HG03060 (cell line): ENCODE results near the gene RAB11FIP4.

ENCODE experiments used
- ATAC-seq: cut with Tn5 transposase; IDR thresholded peaks from one replicate; pipeline ENCODE4 v1.9.1; 2021; ENCODE audit warnings: low read depth, moderate number of reproducible peaks; ENCODE audit not compliant: unreplicated experiment

RAB11FIP4 gene

DNA sequence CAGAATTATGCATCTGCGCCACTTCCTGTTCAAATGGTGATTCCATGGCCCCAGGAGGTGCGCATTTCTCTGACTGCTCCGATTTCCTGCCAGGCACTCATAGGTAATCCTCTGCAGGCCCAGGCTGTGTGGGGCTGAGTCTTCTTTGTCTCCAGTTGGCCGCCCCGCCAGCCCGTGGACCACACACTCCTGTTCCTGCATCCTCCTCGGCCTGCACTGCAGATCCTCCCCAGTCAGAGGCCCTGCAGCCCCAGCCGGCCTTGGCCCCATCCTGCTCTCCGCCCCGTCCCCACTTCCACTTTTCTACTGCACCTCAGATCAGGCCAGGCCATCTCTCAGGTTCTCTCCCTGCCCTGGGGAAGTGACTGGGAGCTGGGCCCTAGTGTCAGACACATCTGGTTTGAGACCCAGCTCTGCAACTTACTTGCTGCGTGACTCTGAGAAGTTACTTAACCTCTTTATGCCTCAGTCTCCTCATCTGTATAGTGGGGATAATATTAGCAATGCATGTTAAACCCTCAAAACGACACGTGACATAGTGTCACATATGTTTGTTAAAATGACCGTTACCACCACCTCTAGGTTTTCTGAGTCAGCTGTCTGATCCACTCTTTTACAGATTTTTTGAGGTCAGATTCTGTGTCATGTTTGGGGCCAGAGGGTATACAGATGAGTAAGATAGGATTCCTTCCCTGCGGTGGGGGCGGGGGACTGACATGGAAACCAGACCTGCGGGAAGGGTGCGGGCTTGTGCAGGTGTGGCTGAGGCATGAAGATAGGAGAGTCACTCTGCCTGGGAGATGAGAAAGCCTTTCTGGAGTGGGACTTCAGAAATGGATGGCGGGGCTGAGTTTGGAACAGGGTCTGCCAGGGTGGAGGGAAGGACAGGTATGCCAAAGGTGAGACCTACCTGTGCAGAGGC, 12.8 kb downstream of the RAB11FIP4 start:
- ATAC-seq: no peak

DNA sequence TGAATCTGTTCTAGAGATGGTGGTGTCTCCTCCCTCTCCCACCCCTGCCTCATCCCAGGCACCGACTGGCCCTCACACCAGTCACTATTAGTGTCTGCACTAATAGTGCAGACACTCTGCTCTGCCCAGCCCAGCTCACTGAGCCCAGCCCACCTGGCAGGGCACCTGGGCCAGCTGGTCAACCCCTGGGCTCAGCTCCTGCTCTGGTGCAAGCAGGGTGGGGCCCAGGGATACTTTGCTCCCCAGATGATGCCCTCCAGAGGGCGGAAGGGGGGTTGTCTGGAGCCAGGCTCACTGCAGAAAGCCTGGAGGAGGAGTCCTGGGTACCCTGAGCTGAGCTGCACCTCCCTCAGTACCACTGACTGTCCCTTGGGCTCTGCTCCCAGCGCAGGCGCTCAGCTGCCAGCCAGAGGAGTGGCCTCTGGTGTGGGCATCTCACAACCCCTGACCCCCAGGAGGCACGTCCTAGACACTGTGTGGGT, 14.5 kb downstream of the RAB11FIP4 start:
- ATAC-seq: no peak

DNA sequence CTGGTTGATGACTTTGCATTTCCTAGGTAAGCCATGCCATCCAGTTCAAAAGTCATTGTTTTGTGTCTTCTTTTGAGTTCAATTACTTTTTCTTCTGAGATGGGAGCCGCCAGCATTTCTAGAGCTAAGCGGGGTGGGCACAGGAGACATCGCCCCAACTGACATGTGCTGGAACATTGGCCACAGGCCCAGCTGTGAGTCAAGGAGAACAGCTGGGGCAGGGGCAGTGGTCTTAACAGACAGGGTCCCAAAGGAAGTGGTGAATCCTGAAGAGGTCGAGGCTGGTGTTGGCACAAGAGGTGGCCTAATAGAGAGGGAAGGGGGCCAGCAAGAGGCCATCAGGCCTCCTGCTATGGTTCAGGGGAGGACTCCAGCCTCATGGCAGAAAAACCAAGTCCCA, 17.1 kb downstream of the RAB11FIP4 start:
- no peak for ATAC-seq

DNA sequence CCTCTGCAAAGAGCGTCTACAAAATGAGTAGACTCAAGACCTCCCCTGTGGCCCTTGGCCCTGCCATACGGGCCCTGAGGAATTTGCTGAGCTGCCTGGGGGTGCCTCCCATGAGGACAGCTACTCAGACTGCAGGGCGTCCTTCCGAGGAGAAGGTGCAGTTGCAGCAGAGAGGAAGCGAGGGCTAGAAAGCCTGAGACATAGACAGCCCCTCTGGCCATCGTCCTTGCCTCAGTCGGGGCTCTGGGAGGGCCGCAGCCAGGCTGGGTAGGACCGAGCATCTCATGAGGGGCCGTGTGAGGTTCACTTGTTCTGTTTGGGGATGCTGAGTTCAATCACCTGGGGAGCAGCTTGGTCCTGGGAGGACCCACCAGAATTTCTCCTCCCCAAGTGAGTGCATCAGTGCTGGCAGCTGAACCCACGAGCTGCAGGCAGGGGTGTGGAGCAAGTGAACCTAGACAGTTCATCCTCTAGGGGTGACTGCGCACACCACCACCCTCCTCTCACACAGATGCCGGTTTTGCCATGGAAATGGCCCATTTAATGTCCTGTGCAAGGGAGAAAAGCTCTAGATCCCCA, 20.3 kb downstream of the RAB11FIP4 start:
- no peak for ATAC-seq

DNA sequence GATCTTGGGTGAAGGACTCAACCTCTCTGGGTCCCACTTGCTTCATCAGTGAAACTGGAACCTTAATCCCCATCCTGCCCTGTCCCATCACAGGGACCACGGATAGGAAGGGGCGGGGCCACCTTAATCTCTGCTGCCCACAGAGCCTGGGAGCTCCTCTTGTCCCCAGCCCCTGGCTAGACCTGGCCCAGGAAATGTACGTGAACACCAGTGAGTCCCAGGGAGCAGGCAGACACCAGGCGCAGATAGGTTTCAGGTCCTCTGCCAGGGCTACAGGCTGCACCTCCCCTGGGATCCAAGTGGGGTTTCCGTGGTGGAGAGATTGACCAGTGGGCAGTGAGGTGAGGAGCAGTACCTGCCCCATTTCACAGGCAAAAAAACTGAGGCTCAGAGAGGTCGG, 21.0 kb downstream of the RAB11FIP4 start:
- no peak for ATAC-seq

DNA sequence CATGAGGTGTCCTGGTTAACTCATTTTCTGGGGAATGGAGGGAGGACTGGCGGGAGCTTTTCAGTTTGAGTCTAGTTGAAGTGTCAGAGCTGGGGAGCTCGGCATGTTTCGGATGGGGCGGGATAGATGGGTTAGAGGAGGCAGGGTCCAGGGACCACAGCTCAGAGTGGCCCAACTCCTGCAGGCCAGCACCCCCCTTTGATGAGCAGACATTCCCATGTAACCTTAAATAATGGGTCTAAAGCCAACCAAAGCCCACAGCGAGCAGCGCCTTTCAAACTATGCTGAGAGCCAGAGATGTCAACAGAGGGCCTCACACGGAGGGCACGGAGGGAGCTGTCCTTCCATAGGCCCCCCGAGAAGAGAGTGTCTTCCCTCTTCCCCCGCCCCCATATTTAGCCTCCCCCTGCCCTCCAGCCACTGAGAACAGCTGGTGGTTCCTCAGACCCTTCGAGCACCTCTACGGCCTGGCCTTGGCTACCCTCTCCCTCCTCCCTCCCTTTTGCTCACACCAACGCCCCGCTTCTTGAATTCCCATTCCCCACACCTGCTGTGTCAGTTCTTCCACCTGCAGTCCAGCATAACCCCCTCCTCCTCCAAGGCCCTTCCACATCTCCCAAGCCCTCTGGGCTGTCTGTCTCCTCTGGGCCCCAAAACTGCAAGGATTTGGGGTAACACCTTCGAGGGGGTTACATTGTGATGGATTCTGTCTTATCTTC, 21.8 kb downstream of the RAB11FIP4 start:
- ATAC-seq: no peak

DNA sequence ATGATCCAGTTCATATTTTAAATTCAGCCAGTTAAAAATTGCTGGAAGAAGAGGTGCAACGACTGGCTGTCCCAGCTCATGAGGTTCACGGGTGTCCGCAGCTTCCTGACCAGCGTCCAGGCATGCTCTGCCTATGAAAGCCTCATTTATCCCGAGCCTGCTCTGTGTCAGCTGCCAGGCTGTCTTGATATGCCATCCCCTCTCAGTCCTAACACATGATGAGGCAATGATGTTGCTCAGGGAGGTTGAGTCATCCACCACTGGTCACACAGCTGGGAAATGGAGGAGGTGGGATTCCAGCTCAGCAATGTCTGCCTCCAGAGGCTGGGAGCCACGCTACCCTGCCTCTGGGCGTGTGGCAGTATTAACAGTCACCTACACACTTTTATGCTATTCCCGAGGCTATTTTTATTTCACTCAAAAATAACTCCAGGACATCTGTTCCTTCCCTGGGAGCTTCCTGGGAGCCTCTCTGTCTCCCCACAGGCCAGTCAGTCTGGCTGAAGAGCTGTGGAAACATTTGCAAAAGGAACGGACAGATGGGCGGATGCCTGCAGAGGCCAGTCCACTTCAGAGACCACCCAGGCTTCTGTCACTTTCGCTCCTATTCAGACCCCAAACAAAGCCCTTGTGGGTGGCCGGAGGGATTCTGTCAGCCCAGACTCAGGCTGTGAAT, 22.5 kb downstream of the RAB11FIP4 start:
- ATAC-seq: no peak

DNA sequence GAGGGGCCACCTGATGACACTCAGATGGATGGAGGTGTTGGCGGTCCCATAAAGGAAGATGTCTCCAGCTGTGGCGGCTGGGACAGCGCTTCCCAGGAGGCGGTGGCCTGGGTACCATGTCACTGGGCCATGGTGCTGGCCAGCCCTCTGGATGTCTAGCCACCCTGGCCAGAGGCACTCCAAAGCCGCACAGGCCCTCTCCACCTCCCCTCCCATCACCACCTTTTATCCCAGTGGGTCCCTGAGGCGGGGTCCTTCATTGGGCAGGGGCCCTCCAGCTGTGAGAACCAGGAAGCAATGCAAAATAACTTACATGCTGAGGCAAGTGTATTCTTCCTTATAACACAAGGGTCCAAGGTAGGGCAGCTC, 23.1 kb downstream of the RAB11FIP4 start:
- no peak for ATAC-seq

DNA sequence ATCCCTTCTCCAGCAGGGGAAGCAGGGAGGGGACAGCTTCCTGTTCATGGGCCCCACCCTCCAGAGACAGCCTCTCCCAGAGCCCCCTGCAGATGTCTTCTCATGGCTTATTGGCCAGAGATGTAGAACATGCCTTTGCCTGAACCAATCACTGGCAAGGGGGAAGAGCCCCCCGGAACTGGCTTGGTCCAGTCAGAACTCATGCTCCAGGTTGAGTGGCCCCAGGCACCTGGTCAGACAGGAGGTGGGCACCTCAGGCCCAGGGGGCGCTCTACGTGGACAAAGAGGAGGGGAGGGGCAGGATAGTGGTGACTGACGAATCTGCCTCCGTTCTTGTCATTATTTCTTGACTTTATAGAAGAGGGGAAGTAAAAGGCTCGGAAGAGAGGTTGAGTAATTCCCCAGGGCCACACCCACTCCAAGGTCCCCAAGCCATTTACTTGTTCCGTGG, 23.6 kb downstream of the RAB11FIP4 start:
- no peak for ATAC-seq

DNA sequence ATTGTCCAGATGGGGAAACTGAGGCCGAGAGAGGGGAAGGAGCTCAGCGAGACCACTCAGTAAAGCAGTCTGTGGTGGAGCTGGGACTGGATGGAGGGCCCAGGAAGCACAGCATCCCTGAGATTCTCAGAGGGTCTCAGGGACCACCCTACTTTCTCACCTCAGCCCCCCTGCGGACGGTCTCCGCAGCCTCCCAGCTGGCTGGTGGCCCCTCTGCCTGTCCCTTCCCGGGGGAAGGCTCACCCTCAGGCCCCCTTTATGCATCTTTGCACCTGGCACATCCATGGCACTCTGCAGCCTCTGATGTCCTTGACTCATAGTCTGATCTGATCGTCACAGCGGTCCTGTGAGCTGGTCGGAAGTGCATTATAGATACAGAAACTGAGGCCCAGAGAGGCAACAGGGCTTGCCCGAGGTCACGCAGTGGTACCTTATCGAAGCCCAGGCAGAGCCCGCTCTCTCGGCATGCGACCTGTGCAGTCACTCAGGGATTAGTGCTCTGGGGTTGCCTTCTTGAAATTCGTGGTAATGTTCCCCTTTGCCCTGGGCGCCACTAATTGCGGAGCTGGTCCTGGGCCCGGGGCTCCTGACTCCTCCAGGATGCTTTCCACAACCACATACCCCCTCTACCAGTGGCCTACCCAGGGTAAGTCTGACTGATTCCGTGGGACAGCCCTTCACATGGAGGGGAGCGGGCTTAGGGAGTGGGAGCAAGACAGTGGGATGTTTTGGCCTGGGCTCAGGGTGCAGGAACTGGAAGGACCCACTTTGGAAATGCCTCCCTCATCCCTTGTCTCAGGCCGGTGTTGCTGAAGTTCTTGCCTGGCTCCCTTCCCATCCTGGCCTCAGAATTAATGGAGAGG, 24.4 kb downstream of the RAB11FIP4 start:
- no peak for ATAC-seq

DNA sequence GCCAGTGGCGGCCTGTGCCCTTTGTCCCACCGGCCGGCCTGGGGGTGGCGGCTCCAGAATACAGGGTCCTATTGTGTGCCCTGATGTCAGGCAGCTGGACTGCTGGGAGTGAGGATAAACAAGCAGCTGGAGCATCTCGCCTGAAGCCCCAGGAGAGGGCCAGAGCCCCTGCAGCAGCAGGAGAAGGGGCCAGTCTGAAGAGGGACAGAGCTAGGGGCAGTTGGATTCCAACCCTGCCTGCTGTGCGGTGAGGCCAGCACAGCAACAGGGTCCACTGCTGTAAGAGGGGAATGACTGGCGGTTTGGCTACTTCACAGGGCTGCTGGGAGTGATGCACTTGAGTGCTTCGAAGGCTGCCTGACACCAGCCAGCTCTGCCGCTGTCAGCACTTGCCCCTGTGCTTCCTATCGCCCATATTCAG, 25.0 kb downstream of the RAB11FIP4 start:
- no peak for ATAC-seq

DNA sequence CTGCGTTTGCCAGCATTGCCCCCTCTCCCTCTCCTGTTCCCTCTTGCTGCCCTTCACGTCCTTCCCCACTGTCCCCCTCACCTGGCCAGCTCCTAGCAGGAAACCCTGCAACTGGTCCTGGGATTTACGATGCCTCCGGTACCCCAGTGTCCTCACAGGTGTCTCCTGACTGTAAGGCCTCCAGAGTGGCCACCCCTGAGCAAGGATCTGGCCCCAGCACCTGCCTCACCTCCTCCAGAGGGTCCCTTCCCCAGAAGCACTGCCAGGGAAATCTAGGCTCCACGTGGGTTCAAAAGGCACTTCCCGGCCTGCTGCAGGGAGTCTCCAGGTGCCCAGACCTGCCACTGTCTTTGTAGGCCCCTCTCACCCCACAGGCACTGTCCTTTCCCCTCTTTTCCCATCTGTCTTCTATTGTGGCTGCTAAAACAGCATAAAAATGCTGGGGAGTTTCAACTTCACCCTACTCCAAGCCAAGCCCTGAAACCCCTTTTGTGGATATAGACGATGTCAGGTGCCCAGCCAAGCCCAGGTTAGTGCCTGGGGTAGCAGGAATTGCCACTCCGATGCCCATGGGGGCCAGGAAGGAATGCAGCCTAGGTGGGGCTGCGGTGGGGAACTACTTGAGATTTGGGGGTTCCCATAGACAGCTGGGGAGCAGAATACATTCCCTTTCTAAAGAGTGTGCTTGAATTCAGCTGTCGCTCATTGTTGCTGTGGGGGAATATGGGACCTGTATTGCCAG, 25.7 kb downstream of the RAB11FIP4 start:
- ATAC-seq: no peak

DNA sequence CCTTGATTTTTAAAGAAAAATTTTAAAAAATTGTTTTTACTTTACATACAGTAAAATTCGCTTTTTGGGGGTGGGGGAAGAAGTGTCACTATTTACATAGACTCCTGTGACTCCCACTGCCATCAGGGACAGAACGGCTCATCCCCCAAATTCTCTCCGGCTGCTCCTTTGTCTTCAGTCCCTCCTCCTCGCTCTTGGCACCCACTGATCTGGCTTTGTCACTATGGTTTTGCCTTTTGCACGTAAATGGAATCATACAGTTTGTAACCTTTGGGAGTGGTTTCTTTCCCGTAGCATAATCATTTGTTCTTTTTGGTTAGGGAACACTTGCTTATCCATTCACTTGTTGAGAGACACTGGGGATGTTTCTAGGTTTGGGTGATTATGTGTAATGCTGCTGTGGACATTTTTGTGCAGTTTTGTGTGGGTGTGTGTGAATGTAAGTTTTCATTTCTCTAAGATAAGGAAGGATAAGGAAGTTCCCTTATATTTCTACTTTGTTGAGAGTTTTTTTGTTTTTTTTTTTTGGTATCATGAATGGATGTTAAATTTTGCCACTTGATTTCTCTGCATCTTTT, 27.4 kb downstream of the RAB11FIP4 start:
- ATAC-seq: no peak

DNA sequence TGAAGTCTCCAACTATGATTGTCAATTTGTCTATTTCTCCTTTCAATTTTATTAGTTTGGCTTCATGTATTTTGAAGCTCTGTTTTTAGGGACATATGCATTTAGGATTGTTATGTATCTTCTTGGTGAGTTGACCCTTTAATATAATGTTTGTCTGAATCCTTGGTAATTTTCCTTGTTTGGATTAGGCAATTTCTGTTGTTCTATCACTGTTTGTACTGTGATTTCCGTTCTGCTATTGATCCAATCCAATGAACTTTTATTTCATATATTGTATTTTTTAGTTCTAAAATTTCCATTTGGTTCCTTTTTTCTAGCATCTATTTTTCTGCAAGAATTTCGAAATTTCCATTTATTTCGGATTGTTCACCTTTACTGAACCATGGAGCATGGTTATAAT, 31.0 kb downstream of the RAB11FIP4 start:
- no peak for ATAC-seq

DNA sequence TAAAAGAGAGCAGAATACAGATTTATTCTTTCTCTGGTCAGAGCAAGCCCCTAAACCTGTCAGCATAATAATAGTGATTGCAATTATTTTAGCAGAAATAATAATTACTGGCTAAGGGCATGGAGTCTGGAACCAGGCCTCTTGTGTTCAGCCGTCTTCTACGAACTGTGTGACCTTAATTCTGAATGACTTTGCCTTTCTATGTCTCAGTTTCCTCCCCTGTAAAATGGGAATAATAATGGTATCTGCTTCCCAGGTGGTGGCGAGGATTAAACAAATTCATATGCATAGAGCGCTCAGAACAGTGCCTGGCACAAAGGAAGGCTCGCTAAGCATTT, 33.4 kb downstream of the RAB11FIP4 start:
- ATAC-seq: no peak

DNA sequence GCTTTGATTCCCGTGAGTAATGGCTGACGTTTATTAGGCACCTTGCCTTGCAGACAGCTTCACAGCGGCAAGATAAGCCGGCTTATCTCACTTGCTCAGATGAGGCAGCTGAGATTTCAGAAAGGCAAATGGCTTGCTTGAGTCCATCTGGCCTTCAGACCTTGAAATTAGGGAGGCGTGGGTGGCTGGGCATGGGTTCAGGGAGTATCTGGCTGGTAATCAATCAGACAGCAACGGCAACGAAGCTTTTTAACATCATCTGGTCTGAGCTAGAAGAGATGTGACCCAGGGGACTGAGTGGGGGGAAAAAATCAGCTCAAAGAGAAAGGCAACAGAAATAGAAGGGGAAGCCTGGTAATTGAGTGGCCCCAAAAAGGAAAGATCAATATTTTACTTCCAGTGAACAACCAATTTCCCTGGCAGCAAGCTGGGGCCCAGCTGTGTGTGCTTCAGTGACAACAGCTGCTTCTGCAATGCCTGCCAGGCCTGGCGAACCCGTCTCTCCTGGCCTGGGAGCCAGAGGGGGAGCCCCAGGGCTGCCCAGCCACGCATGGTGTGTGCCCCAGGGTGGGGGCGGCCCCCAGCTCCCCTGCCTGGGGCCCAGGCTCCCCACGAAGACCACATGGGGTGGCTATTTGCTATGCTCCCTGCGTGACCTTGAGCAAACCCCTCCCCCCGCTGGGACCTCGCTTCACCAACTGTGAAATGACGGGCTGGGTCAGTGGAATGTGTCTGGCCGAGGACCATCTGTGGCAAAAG, 34.0 kb downstream of the RAB11FIP4 start:
- ATAC-seq: no peak

DNA sequence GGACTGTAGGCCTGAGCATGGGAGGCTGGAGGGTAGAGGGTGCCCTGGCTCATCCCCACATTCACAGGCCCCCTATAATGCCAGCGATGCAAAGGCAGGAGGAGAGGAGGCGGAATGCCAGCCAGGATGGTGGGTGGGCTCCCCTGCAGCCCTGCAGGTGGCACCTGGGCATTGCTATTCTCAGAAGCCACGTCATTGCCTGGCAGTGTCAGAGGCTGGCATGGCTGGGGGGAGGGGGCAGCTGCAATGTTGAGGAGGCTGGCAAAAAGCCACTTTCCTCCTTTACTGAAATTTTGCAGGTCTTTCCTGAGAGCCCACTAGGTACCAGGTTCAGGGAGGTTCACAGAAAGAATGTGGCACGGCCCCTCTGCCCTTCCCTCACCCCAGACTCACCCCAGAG, 36.2 kb downstream of the RAB11FIP4 start:
- ATAC-seq: no peak

DNA sequence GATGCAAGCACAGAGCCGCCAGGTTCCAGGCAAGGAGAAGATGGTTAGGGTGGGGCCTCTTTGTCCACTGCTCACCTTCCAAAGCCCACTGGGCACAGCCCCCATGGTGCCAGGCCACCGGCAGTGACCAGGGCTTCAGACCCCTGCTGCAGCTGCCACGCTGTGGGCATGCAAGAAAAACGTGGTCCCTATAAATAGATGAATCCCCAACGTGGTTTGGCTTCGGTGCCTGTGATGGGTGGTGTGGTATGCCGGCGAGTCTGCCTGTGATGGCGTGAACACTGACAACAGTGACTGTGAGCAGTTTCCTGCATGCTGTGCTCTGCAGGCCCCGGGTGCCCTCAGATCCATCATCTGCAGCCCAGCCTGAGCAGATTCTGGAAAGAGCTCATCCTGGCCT, 36.6 kb downstream of the RAB11FIP4 start:
- no peak for ATAC-seq
